Endothelial cell of umbilical vein (primary cell): Measurements from ENCODE around the gene CDK18.

ENCODE experiments used
- EZH2 ChIP-seq: IDR thresholded peaks from 2 replicates; pipeline ENCODE4 v1.6.1; 2012; ENCODE audit warnings: borderline replicate concordance, low read depth, mild to moderate bottlenecking, moderate library complexity, low read length, inconsistent platforms; ENCODE audit not compliant: severe bottlenecking
- FOS ChIP-seq: IDR thresholded peaks from 2 replicates; pipeline ENCODE4 v1.6.1; 2011; ENCODE audit warnings: mild to moderate bottlenecking, low read length, moderate library complexity, borderline replicate concordance; ENCODE audit not compliant: insufficient read depth
- JUN ChIP-seq: IDR thresholded peaks from 2 replicates; pipeline ENCODE4 v1.6.1; 2011; ENCODE audit warnings: borderline replicate concordance, low read depth; ENCODE audit not compliant: insufficient read length, insufficient read depth
- MYC ChIP-seq: IDR thresholded peaks from one replicate; pipeline ENCODE4 v1.6.1; 2011; ENCODE audit warnings: mild to moderate bottlenecking, low read depth, low read length
- POLR2A ChIP-seq: IDR thresholded peaks from 2 replicates; pipeline ENCODE4 v1.6.1; 2012; ENCODE audit warnings: low read depth, mild to moderate bottlenecking, control low read depth, low read length
- POLR2AphosphoS5 ChIP-seq: IDR thresholded peaks from 2 replicates; pipeline ENCODE4 v1.6.1; 2012; ENCODE audit warnings: low read depth, mild to moderate bottlenecking, control low read depth, low read length, moderate library complexity; ENCODE audit not compliant: insufficient read depth
- TF ChIP-seq, protein P1 (sequence below), 2 donors: IDR thresholded peaks; 1 replicate in 1 of 2; 2 replicates in 1 of 2; pipeline ENCODE4 v1.5.1; 2011; ENCODE audit warnings: low read length in 2 of 2, mild to moderate bottlenecking in 2 of 2, moderate library complexity in 2 of 2, control low read depth in 1 of 2, inconsistent platforms in 1 of 2, low read depth in 1 of 2; ENCODE audit not compliant: insufficient read depth in 1 of 2; ENCODE audit errors: extremely low read depth in 1 of 2
- TF ChIP-seq, protein P2 (sequence below): IDR thresholded peaks from 2 replicates; pipeline ENCODE4 v1.6.1; 2011; ENCODE audit not compliant: insufficient read depth, insufficient read length

DNA sequence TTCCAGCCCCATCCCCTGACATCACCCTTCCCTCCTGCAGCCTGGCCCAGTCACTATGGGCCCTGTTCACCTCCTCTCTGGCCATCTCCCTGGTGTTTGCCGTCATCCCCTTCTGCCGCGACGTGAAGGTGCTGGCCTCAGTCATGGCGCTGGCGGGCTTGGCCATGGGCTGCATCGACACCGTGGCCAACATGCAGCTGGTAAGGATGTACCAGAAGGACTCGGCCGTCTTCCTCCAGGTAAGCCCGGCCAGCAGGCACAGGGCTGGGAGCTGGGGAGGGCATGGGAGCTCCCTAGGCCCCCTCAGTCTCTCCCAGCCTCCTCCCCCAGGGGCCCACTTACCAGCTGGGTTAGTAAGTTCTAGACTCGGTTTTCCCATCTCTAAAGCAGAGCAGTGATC lies 75.2 kb downstream of the CDK18 start:
- TF ChIP-seq, protein P1, sequence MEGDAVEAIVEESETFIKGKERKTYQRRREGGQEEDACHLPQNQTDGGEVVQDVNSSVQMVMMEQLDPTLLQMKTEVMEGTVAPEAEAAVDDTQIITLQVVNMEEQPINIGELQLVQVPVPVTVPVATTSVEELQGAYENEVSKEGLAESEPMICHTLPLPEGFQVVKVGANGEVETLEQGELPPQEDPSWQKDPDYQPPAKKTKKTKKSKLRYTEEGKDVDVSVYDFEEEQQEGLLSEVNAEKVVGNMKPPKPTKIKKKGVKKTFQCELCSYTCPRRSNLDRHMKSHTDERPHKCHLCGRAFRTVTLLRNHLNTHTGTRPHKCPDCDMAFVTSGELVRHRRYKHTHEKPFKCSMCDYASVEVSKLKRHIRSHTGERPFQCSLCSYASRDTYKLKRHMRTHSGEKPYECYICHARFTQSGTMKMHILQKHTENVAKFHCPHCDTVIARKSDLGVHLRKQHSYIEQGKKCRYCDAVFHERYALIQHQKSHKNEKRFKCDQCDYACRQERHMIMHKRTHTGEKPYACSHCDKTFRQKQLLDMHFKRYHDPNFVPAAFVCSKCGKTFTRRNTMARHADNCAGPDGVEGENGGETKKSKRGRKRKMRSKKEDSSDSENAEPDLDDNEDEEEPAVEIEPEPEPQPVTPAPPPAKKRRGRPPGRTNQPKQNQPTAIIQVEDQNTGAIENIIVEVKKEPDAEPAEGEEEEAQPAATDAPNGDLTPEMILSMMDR (IDR thresholded peaks at IDR 0.05; ENCODE audit: extremely low read depth in 1 of 2, insufficient read depth in 1 of 2, low read depth in 1 of 2, low read length in 2 of 2) = no peak
- no peak for TF ChIP-seq POLR2A
- TF ChIP-seq JUN = no peak
- no peak for TF ChIP-seq POLR2AphosphoS5
- no peak for TF ChIP-seq MYC
- TF ChIP-seq EZH2 = no peak
- TF ChIP-seq, protein P2, sequence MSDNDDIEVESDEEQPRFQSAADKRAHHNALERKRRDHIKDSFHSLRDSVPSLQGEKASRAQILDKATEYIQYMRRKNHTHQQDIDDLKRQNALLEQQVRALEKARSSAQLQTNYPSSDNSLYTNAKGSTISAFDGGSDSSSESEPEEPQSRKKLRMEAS = no peak
- no peak for TF ChIP-seq FOS
